ENCODE data around the gene TSHZ2. TPM values are rescaled to one million over a fixed set of nuclear protein-coding genes. Genes with fewer than 3 reads are reported as not detected.

The TSHZ2 gene
- total RNA-seq, 1 experiment from 2014 or later: 2.3 TPM

DNA sequence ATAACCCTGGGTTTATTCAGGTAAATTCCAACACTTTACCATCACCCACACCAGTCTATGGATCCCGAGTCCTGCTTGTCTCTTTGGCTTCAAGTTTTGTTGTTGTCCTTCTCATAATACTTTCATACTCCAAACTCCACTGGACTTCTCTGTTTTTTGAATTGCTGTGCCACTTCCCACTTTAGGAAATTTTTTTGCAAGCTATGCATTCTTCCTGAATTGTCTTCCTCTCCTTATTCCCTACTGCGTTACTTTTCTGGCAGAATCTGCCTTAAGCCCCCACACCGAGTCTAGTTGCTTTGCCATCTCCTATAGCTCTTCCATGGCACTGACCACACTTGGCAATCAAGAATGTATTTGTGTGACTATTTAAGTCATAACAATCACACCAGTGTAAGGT lies 96.1 kb downstream of the TSHZ2 start:
- Mint-ChIP-seq H3K36me3 (ENCODE audit: insufficient read depth, unreplicated experiment) (peaks cover 4% of the 10 kb centered on the region), H3K9me3 (ENCODE audit: unreplicated experiment) (peaks cover 6% of the 10 kb centered on the region), H3K4me3 (ENCODE audit: unreplicated experiment) (no peak overlapping the region), H3K4me1 (ENCODE audit: insufficient read depth, unreplicated experiment) (peaks cover 12% of the 10 kb centered on the region), H3K27me3 (ENCODE audit: insufficient read depth, unreplicated experiment) (no peaks in the 10 kb centered on the region), H3K27ac (ENCODE audit: low read depth, unreplicated experiment) (no peak overlapping the region)
- TF ChIP-seq, protein P1, sequence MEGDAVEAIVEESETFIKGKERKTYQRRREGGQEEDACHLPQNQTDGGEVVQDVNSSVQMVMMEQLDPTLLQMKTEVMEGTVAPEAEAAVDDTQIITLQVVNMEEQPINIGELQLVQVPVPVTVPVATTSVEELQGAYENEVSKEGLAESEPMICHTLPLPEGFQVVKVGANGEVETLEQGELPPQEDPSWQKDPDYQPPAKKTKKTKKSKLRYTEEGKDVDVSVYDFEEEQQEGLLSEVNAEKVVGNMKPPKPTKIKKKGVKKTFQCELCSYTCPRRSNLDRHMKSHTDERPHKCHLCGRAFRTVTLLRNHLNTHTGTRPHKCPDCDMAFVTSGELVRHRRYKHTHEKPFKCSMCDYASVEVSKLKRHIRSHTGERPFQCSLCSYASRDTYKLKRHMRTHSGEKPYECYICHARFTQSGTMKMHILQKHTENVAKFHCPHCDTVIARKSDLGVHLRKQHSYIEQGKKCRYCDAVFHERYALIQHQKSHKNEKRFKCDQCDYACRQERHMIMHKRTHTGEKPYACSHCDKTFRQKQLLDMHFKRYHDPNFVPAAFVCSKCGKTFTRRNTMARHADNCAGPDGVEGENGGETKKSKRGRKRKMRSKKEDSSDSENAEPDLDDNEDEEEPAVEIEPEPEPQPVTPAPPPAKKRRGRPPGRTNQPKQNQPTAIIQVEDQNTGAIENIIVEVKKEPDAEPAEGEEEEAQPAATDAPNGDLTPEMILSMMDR (IDR thresholded peaks at IDR 0.05; ENCODE audit: unreplicated experiment): no peak
- no peak for DNase-seq (ENCODE audit: unreplicated experiment)
- no TSS peak for BruUV-seq (replicated peaks)
- POLR2A ChIA-PET: no interaction called here
- intact Hi-C loops (cut with micrococcal nuclease): no loop called here
- CTCF ChIA-PET: interaction anchor here (0.7 kb wide), 2 partner anchors 55 to 1269 kb away, joined by 3 to 4 read pairs; no protein-coding TSS in a partner anchor

DNA sequence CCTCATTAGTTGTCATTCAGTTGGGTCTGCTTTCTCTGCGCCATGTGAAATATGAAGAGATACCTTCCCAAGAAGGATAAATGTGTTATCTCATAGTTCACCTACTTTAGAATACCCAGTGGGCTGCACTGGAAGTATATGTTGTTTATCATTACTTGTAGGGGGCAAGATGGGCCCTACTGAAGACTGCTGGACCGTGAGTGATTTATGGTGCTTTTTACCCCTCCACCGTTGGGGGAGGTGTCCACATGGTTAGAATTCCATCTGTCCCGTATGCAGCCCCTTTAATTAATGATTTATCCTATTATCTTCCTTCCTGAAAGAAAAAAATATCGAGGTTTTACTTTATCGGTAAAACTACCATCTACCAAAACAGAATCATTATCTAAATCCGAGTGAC lies 97.0 kb downstream of the TSHZ2 start:
- POLR2A ChIA-PET: interaction anchor here (1.3 kb wide), 1 partner anchor 19 kb away, joined by 3 read pairs; no protein-coding TSS in a partner anchor
- no peak overlapping the region for H3K27ac Mint-ChIP-seq (ENCODE audit: low read depth, unreplicated experiment)
- peaks cover 12% of the 10 kb centered on the region for H3K4me1 Mint-ChIP-seq (ENCODE audit: insufficient read depth, unreplicated experiment)
- no peak for DNase-seq (ENCODE audit: unreplicated experiment)
- H3K36me3 Mint-ChIP-seq (ENCODE audit: insufficient read depth, unreplicated experiment): peaks cover 4% of the 10 kb centered on the region
- H3K4me3 Mint-ChIP-seq (ENCODE audit: unreplicated experiment): no peak overlapping the region
- H3K27me3 Mint-ChIP-seq (ENCODE audit: insufficient read depth, unreplicated experiment): no peaks in the 10 kb centered on the region
- TF ChIP-seq, protein P1 (IDR thresholded peaks at IDR 0.05; ENCODE audit: unreplicated experiment): no peak
- H3K9me3 Mint-ChIP-seq (ENCODE audit: unreplicated experiment): peaks cover 8% of the 10 kb centered on the region
- intact Hi-C loops (cut with micrococcal nuclease): no loop called here
- BruUV-seq (replicated peaks): no TSS peak
- CTCF ChIA-PET: interaction anchor here (1.2 kb wide), 1 partner anchor 12 kb away, joined by 3 read pairs; no protein-coding TSS in a partner anchor

DNA sequence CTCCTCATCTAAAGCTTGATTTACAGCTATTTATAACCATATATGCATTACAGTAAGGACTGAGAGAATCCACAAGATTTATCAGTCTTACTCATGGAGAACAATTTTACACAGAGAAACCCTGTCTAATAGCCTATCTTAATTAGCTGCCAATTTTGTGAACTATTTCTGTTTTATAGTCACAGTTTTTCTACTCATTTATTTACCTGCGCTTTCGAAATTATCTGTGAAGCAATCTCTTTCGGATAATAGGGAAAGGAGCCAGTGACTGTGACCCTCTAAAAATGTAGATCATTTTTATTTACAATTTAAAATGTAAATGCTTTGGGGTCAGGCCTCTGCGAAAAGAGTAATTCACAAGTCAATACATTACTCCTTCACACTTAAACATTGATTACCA lies 98.1 kb downstream of the TSHZ2 start:
- Mint-ChIP-seq H3K4me3 (ENCODE audit: unreplicated experiment) (no peak overlapping the region), H3K4me1 (ENCODE audit: insufficient read depth, unreplicated experiment) (peaks cover 12% of the 10 kb centered on the region)
- POLR2A ChIA-PET: interaction anchor here (0.7 to 1.3 kb wide), 5 partner anchors 10 to 538 kb away, joined by 3 to 8 read pairs (median 3); no protein-coding TSS in a partner anchor

DNA sequence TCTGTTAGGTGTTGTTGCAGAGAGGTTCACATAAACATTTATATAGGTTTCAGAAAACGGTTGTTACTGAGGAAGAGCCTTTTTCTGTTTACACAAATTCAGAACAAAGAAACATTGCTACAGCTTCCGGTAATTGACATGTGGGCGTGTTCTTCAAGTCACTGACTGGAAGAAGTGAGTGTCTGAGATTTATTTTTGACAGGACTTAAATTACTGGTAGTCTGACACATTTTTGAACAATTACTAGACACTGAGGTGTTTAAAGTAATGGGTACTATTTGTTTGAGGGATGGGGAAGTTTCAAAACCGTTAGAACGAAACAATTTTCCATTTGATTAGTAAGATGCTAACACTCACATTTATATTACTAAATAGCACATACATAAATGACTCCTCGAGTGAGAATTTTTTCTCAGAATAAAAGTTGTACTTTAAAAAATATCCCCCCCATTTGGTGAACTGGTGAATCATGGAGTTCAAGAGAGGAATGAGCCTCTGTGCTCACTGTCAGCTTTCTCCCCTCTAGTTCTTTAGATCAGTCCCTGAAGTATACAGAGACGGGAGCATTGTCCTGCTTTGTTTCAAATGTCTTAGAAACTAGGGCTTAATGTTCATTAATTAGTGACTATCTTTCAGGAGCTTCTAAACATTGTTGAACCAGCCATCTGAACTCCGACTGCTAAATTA lies 98.7 kb downstream of the TSHZ2 start:
- TF ChIP-seq, protein P1 (IDR thresholded peaks at IDR 0.05; ENCODE audit: unreplicated experiment): no peak
- BruUV-seq (replicated peaks): no TSS peak
- Mint-ChIP-seq H3K27me3 (ENCODE audit: insufficient read depth, unreplicated experiment) (no peaks in the 10 kb centered on the region), H3K4me3 (ENCODE audit: unreplicated experiment) (peak overlapping the region; percentile 51), H3K9me3 (ENCODE audit: unreplicated experiment) (peaks cover 8% of the 10 kb centered on the region), H3K36me3 (ENCODE audit: insufficient read depth, unreplicated experiment) (peaks cover 4% of the 10 kb centered on the region), H3K27ac (ENCODE audit: low read depth, unreplicated experiment) (peak overlapping the region; percentile 74), H3K4me1 (ENCODE audit: insufficient read depth, unreplicated experiment) (peaks cover 12% of the 10 kb centered on the region)
- intact Hi-C loops (cut with micrococcal nuclease): no loop called here
- DNase-seq (ENCODE audit: unreplicated experiment): peak; percentile 63
- CTCF ChIA-PET: interaction anchor here (1.9 kb wide), 1 partner anchor 10 kb away, joined by 7 read pairs; no protein-coding TSS in a partner anchor
- POLR2A ChIA-PET: interaction anchor here (0.7 to 1.7 kb wide), 8 partner anchors 11 to 539 kb away, joined by 3 to 8 read pairs (median 4); no protein-coding TSS in a partner anchor

More for the DNA sequence above, 98.1 kb downstream of the TSHZ2 start:
- intact Hi-C loops (cut with micrococcal nuclease): no loop called here
- H3K27ac Mint-ChIP-seq (ENCODE audit: low read depth, unreplicated experiment): peak overlapping the region; percentile 74
- H3K27me3 Mint-ChIP-seq (ENCODE audit: insufficient read depth, unreplicated experiment): no peaks in the 10 kb centered on the region
- BruUV-seq (replicated peaks): no TSS peak
- TF ChIP-seq, protein P1 (IDR thresholded peaks at IDR 0.05; ENCODE audit: unreplicated experiment): no peak
- no peak for DNase-seq (ENCODE audit: unreplicated experiment)
- CTCF ChIA-PET: interaction anchor here (1.2 kb wide), 1 partner anchor 11 kb away, joined by 3 read pairs; no protein-coding TSS in a partner anchor
- H3K36me3 Mint-ChIP-seq (ENCODE audit: insufficient read depth, unreplicated experiment): peaks cover 4% of the 10 kb centered on the region
- H3K9me3 Mint-ChIP-seq (ENCODE audit: unreplicated experiment): peaks cover 8% of the 10 kb centered on the region
